GM23248 (cell line): ENCODE results near the gene SEBOX. TPM values are rescaled to one million over a fixed set of nuclear protein-coding genes. Genes with fewer than 3 reads are reported as not detected.
A peak's percentile ranks its signal among the peaks of the same experiment; 100 is the strongest.

Source experiments
- DNase-seq: peaks from one replicate; pipeline ENCODE4 v3.0.0-alpha.2; 2015
- H2AFZ ChIP-seq: fragments of 200-600 bp; sonication (generic); 2 replicates; pipeline ENCODE4 v1.6.1; 2016; ENCODE audit warnings: antibody characterized with exemption
- H3F3A ChIP-seq: fragments of 200-600 bp; sonication (generic); 2 replicates; pipeline ENCODE4 v1.6.1; 2016; ENCODE audit warnings: mild to moderate bottlenecking, antibody characterized with exemption, mixed run types; ENCODE audit not compliant: insufficient read depth
- H3K27ac ChIP-seq: fragments of 200-600 bp; sonication (generic); 2 replicates; pipeline ENCODE4 v1.5.1; 2016; ENCODE audit warnings: mild to moderate bottlenecking
- H3K27me3 ChIP-seq: fragments of 200-600 bp; sonication (generic); replicated peaks from 2 replicates; pipeline ENCODE4 v1.6.1; 2016; ENCODE audit warnings: mild to moderate bottlenecking; ENCODE audit not compliant: insufficient read depth
- H3K36me3 ChIP-seq: fragments of 200-600 bp; sonication (generic); 2 replicates; pipeline ENCODE4 v1.6.1; 2016; ENCODE audit warnings: low read depth, mild to moderate bottlenecking
- H3K4me1 ChIP-seq: fragments of 200-600 bp; sonication (generic); 2 replicates; pipeline ENCODE4 v1.6.1; 2016; ENCODE audit warnings: mild to moderate bottlenecking; ENCODE audit not compliant: insufficient read depth
- H3K4me2 ChIP-seq: fragments of 200-600 bp; sonication (generic); one replicate; pipeline ENCODE4 v1.6.1; 2016; ENCODE audit warnings: mild to moderate bottlenecking; ENCODE audit not compliant: unreplicated experiment
- H3K4me3 ChIP-seq: fragments of 200-600 bp; sonication (generic); 2 replicates; pipeline ENCODE4 v1.5.1; 2016; ENCODE audit warnings: mild to moderate bottlenecking
- H3K79me2 ChIP-seq: fragments of 200-600 bp; sonication (generic); 2 replicates; pipeline ENCODE4 v1.6.1; 2016; ENCODE audit warnings: mild to moderate bottlenecking; ENCODE audit not compliant: insufficient read depth
- H3K9ac ChIP-seq: fragments of 200-600 bp; sonication (generic); 2 replicates; pipeline ENCODE4 v1.6.1; 2016; ENCODE audit warnings: mild to moderate bottlenecking
- H3K9me2 ChIP-seq: fragments of 200-600 bp; sonication (generic); 2 replicates; pipeline ENCODE4 v1.6.1; 2016; ENCODE audit warnings: mixed run types, mild to moderate bottlenecking, moderate library complexity; ENCODE audit not compliant: insufficient read depth
- H3K9me3 ChIP-seq: fragments of 200-600 bp; sonication (generic); one replicate; pipeline ENCODE4 v1.6.1; 2017; ENCODE audit warnings: low read depth
- H4K20me1 ChIP-seq: fragments of 200-600 bp; sonication (generic); 2 replicates; pipeline ENCODE4 v1.6.0; 2016; ENCODE audit not compliant: insufficient read depth
- EZH2 ChIP-seq: fragments of 200-600 bp; sonication (generic); IDR thresholded peaks from 2 replicates; pipeline ENCODE4 v1.6.1; 2018; ENCODE audit warnings: antibody characterized with exemption, mild to moderate bottlenecking; ENCODE audit not compliant: insufficient read depth, poor library complexity, severe bottlenecking
- EZH2phosphoT487 ChIP-seq: fragments of 200-600 bp; sonication (generic); IDR thresholded peaks from 2 replicates; pipeline ENCODE4 v1.6.1; 2018; ENCODE audit warnings: antibody characterized with exemption, moderate library complexity, mild to moderate bottlenecking, low read depth; ENCODE audit not compliant: insufficient read depth
- WGBS, 2 experiments: methylation state at CpG; one replicate each; pipeline ENCODE4 v1.1.6; 2015 to 2017; ENCODE audit warnings: low lambda C conversion rate in 2 of 2, low coverage in 1 of 2; ENCODE audit errors: missing lambda C conversion rate in 2 of 2; 5-methylcytosine and 5-hydroxymethylcytosine counted together
- in situ Hi-C: fragments of 300-500 bp; cut with MboI; formaldehyde crosslinking; loops from 2 replicates; pipeline ENCODE4 v1.15.0; 2020
- microRNA-seq: library from miRNA; unstranded; fragments of <30 nt; microRNA quantifications from one replicate; pipeline ENCODE4, GENCODE V29; 2016; ENCODE audit warnings: borderline number of aligned reads
- polyA plus RNA-seq: library from polyadenylated mRNA; unstranded; fragments of >200 nt; fragmentation: Nextera tagmentation; extraction: Ambion mirVana; gene quantifications from 2 replicates; pipeline ENCODE4 v1.2.1, GENCODE V29; 2016
- total RNA-seq: library from RNA; depleted of rRNA; stranded (reverse); fragments of >200 nt; shearing (Covaris generic); gene quantifications from 2 replicates; pipeline ENCODE4 v1.2.3, GENCODE V29; 2014; rRNA removed

Gene SEBOX
- total and polyA plus RNA-seq, 2 experiments from 2014 or later: not detected

- Histone ChIP-seq H3K27me3 (no peaks in the 10 kb centered on the region), H3K79me2 (0 out of 2 replicates have a peak, but pooled peaks cover 5% of the 10 kb centered on the region), H3K4me1 (peaks cover 13% of the 10 kb centered on the region; the same call in 1 of the 2 replicates), H2AFZ (peak overlapping the region; percentile 92), H3K36me3 (no peaks in the 10 kb centered on the region), H3K27ac (no peak overlapping the region), H3K9ac (peak overlapping the region; percentile 66), H4K20me1 (no peaks in the 10 kb centered on the region), H3K4me3 (peak overlapping the region; percentile 84), H3K9me3 (no peaks in the 10 kb centered on the region), H3K9me2 (no peaks in the 10 kb centered on the region), H3K4me2 (peak overlapping the region; percentile 92), H3F3A (no peaks in the 10 kb centered on the region)
- in situ Hi-C loops: no loop called here
- DNase-seq: peak; percentile 30
- WGBS, 2 experiments: 11 to 13% methylated on average over 40 of the region's 40 CpGs
- no peak for TF ChIP-seq EZH2phosphoT487
- no peak for TF ChIP-seq EZH2
Measured at GRCh38 chr17:28317966-28318758, 46.8 kb downstream of the SEBOX start.

GRCh38 chr17:28317099-28317965, 47.7 kb downstream of the SEBOX start:
- 81 to 82% methylated on average over 21 of the region's 21 CpGs for WGBS, 2 experiments

GRCh38 chr17:28315846-28316705, 48.9 kb downstream of the SEBOX start:
- DNase-seq: no peak
- Histone ChIP-seq H2AFZ (no peak overlapping the region), H3K36me3 (no peaks in the 10 kb centered on the region), H3K79me2 (0 out of 2 replicates have a peak, but pooled peaks cover 5% of the 10 kb centered on the region), H3F3A (no peaks in the 10 kb centered on the region), H3K9me2 (no peaks in the 10 kb centered on the region), H3K9me3 (no peaks in the 10 kb centered on the region), H4K20me1 (no peaks in the 10 kb centered on the region), H3K4me2 (no peak overlapping the region), H3K4me1 (peaks cover 13% of the 10 kb centered on the region; the same call in 1 of the 2 replicates), H3K27ac (no peak overlapping the region), H3K27me3 (no peaks in the 10 kb centered on the region), H3K4me3 (no peak overlapping the region), H3K9ac (no peak overlapping the region)
- in situ Hi-C loops: no loop called here
- TF ChIP-seq EZH2phosphoT487 (no peak), EZH2 (no peak)
- 86 to 92% methylated on average over 4 of the region's 4 CpGs for WGBS, 2 experiments

More at GRCh38 chr17:28317099-28317965, 47.7 kb downstream of the SEBOX start:
- Histone ChIP-seq H3K4me3 (no peak overlapping the region), H3K27me3 (no peaks in the 10 kb centered on the region), H2AFZ (peak overlapping the region; percentile 92), H3K9ac (no peak overlapping the region), H3K9me2 (no peaks in the 10 kb centered on the region), H4K20me1 (no peaks in the 10 kb centered on the region), H3K79me2 (0 out of 2 replicates have a peak, but pooled peaks cover 5% of the 10 kb centered on the region), H3K27ac (no peak overlapping the region), H3K4me2 (no peak overlapping the region), H3K4me1 (peaks cover 13% of the 10 kb centered on the region; the same call in 1 of the 2 replicates), H3K9me3 (no peaks in the 10 kb centered on the region), H3K36me3 (no peaks in the 10 kb centered on the region), H3F3A (no peaks in the 10 kb centered on the region)
- no peak for DNase-seq
- no peak for TF ChIP-seq EZH2
- TF ChIP-seq EZH2phosphoT487: no peak
- in situ Hi-C loops: no loop called here

GRCh38 chr17:28313841-28314240, 51.2 kb downstream of the SEBOX start:
- Histone ChIP-seq H3K9me3 (no peaks in the 10 kb centered on the region), H3K4me2 (no peak overlapping the region), H3K79me2 (no peaks in the 10 kb centered on the region), H3K9me2 (no peaks in the 10 kb centered on the region), H3K27me3 (no peaks in the 10 kb centered on the region), H3K9ac (no peak overlapping the region), H3F3A (no peaks in the 10 kb centered on the region), H3K27ac (no peak overlapping the region), H3K36me3 (no peaks in the 10 kb centered on the region), H3K4me3 (no peak overlapping the region), H2AFZ (no peak overlapping the region), H3K4me1 (peaks cover 6% of the 10 kb centered on the region; the same call in 1 of the 2 replicates), H4K20me1 (no peaks in the 10 kb centered on the region)
- in situ Hi-C loops: no loop called here
- WGBS, 2 experiments: 89 to 93% methylated on average over 2 of the region's 2 CpGs
- TF ChIP-seq EZH2 (no peak), EZH2phosphoT487 (no peak)
- DNase-seq: no peak

Small RNA genes within 50 kb of the gene (microRNA-seq; reads per million reads assigned to microRNA genes)
- not detected for gene MIR4723

Other genes with a start within 250 kb of the SEBOX start
- 15.9 and 16.1 TPM in 2 replicates for gene TMEM97, start 46.0 kb downstream of the SEBOX start, total RNA-seq
- 16.3 and 20.1 TPM in 2 replicates for gene TMEM97, start 46.0 kb downstream of the SEBOX start, polyA plus RNA-seq
- gene IFT20, start 29.7 kb downstream of the SEBOX start, total RNA-seq: 79.3 and 80.5 TPM in 2 replicates
- 111 and 116 TPM in 2 replicates for gene IFT20, start 29.7 kb downstream of the SEBOX start, polyA plus RNA-seq
- gene TNFAIP1, start 29.4 kb downstream of the SEBOX start, total RNA-seq: 47.7 and 50.8 TPM in 2 replicates
- 53.7 and 59.4 TPM in 2 replicates for gene TNFAIP1, start 29.4 kb downstream of the SEBOX start, polyA plus RNA-seq
- 80.1 and 92.7 TPM in 2 replicates for gene POLDIP2, start 7.7 kb downstream of the SEBOX start, total RNA-seq
- gene POLDIP2, start 7.7 kb downstream of the SEBOX start, polyA plus RNA-seq: 105 and 112 TPM in 2 replicates
- gene VTN, start 5.1 kb upstream of the SEBOX start, total RNA-seq: not detected in 2 replicates
- 0.24 and 0.34 TPM in 2 replicates for gene VTN, start 5.1 kb upstream of the SEBOX start, polyA plus RNA-seq
- gene SARM1, start 6.5 kb upstream of the SEBOX start, total RNA-seq: 16.9 and 24.2 TPM in 2 replicates
- 4.7 and 5.8 TPM in 2 replicates for gene SARM1, start 6.5 kb upstream of the SEBOX start, polyA plus RNA-seq
- gene SLC46A1, start 41.0 kb upstream of the SEBOX start, total RNA-seq: 5.9 and 11.1 TPM in 2 replicates
- 4.9 and 6.2 TPM in 2 replicates for gene SLC46A1, start 41.0 kb upstream of the SEBOX start, polyA plus RNA-seq
- gene SLC13A2, start 108.4 kb upstream of the SEBOX start, total RNA-seq: not detected in 2 replicates
- not detected in 2 replicates for gene SLC13A2, start 108.4 kb upstream of the SEBOX start, polyA plus RNA-seq
- gene FOXN1, start 141.1 kb upstream of the SEBOX start, total RNA-seq: not detected in 2 replicates
- gene FOXN1, start 141.1 kb upstream of the SEBOX start, polyA plus RNA-seq: not detected in 2 replicates
- gene UNC119, start 187.4 kb upstream of the SEBOX start, total RNA-seq: 30.9 and 50.9 TPM in 2 replicates
- 28.8 and 29.4 TPM in 2 replicates for gene UNC119, start 187.4 kb upstream of the SEBOX start, polyA plus RNA-seq
- 57.8 and 76.0 TPM in 2 replicates for gene PIGS, start 206.3 kb upstream of the SEBOX start, total RNA-seq
- 68.8 and 72.7 TPM in 2 replicates for gene PIGS, start 206.3 kb upstream of the SEBOX start, polyA plus RNA-seq
- gene ALDOC, start 211.7 kb upstream of the SEBOX start, total RNA-seq: 36.4 and 47.3 TPM in 2 replicates
- gene ALDOC, start 211.7 kb upstream of the SEBOX start, polyA plus RNA-seq: 18.4 and 18.5 TPM in 2 replicates
- gene SPAG5, start 233.8 kb upstream of the SEBOX start, total RNA-seq: 14.0 and 27.0 TPM in 2 replicates
- gene SPAG5, start 233.8 kb upstream of the SEBOX start, polyA plus RNA-seq: 20.5 TPM in 2 replicates
- 1.2 and 6.8 TPM in 2 replicates for gene RSKR, start 249.0 kb upstream of the SEBOX start, total RNA-seq
- gene RSKR, start 249.0 kb upstream of the SEBOX start, polyA plus RNA-seq: 0.58 and 0.86 TPM in 2 replicates